IPS-18a (cell line): ENCODE data around the gene LGR6.
A peak's percentile ranks its signal among the peaks of the same experiment; 100 is the strongest.

Source experiments
- H3K27ac ChIP-seq: one replicate; pipeline ENCODE4 v1.5.1; 2013; ENCODE audit warnings: low read length
- H3K27me3 ChIP-seq: one replicate; pipeline ENCODE4 v1.6.1; 2013; ENCODE audit warnings: mild to moderate bottlenecking, low read length; ENCODE audit not compliant: control insufficient read depth, insufficient read depth
- H3K36me3 ChIP-seq: one replicate; pipeline ENCODE4 v1.6.1; 2013; ENCODE audit warnings: low read depth, low read length; ENCODE audit not compliant: control insufficient read depth
- H3K4me1 ChIP-seq: one replicate; pipeline ENCODE4 v1.6.1; 2013; ENCODE audit warnings: low read depth, low read length; ENCODE audit not compliant: control insufficient read depth
- H3K4me3 ChIP-seq: one replicate; pipeline ENCODE4 v1.5.1; 2013; ENCODE audit warnings: low read length
- H3K9ac ChIP-seq: one replicate; pipeline ENCODE4 v1.6.1; 2013; ENCODE audit warnings: mild to moderate bottlenecking, low read length, moderate library complexity
- H3K9me3 ChIP-seq: one replicate; pipeline ENCODE4 v1.6.1; 2013; ENCODE audit warnings: low read depth, low read length; ENCODE audit not compliant: control insufficient read depth

LGR6 gene

DNA sequence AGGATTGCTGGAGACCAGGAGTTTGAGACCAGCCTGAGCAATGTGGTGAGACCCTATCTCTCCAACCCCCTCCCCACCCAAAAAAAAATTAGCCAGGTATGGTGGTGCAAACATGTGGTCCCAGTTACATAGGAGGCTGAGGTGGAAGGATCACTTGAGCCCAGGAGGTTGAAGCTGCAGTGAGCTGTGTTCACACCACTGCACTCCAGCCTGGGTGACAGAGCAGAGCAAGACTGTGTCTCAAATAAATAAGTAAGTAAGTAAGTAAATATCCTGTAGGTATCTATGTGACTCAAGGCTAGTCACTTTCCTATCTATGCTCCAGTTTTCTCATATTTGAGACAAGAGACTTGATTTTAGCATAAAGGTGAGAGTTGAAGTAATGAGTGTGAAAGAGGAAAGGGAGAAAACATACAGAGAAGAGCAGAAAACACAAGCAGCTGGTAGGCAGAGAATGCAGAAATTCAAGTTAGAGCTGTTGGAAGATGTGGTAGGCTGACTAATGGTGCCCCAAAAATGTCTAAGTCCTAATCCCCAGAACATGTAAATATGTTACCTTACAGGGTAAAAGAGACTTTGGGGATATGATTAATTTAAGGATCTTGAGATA is 162.4 kb downstream of the LGR6 start:
- no peak overlapping the region for H3K27ac ChIP-seq
- H3K9ac ChIP-seq = no peak overlapping the region
- no peaks in the 10 kb centered on the region for H3K27me3 ChIP-seq
- no peak overlapping the region for H3K4me3 ChIP-seq
- no peaks in the 10 kb centered on the region for H3K36me3 ChIP-seq
- peaks cover 9% of the 10 kb centered on the region for H3K4me1 ChIP-seq
- peaks cover under 1% of the 10 kb centered on the region for H3K9me3 ChIP-seq

DNA sequence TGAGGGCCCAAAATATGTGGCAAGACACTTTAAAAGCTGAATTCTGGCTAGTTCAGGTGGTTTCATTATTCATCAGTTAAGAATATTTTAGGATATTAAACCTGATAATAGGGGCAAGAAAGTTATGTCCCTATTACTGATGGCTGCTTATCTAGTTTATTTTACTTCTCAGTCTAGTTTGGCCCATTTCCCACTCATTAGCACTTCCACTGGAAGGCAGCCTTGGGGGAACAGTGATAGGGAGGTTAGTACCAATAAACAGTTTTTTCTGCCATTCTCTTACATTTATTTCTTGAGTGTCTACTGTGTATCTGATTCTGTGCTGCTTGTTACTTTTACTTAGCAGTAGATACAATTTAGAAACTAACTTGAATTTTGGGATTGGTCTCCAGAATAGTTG is 163.9 kb downstream of the LGR6 start:
- Histone ChIP-seq H3K27me3 (no peaks in the 10 kb centered on the region), H3K9ac (no peak overlapping the region), H3K27ac (no peak overlapping the region), H3K36me3 (no peaks in the 10 kb centered on the region), H3K4me3 (no peak overlapping the region), H3K4me1 (peaks cover 23% of the 10 kb centered on the region), H3K9me3 (peaks cover 2% of the 10 kb centered on the region)

DNA sequence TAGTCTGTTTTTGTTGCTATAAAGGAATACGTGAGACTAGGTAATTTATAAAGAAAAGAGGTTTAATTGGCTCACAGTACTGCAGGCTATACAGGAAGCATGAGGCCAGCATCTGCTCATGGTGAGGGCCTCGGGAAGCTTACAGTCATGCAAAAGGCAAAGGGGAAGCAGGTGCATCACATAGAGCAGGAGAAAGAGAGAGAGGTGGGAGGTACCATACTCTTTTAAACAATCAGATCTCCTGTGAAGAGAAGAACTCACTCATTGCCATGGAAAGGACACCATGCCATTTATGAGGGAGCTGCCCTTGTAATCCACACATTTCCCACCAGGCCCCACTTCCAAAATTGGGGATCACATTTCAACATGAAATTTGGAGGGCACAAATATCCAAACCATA is 167.6 kb downstream of the LGR6 start:
- Histone ChIP-seq H3K4me3 (peak overlapping the region; percentile 42), H3K4me1 (peaks cover 39% of the 10 kb centered on the region), H3K27me3 (no peaks in the 10 kb centered on the region), H3K36me3 (no peaks in the 10 kb centered on the region), H3K9me3 (peaks cover 2% of the 10 kb centered on the region), H3K9ac (peak overlapping the region; percentile 9), H3K27ac (peak overlapping the region; percentile 64)

DNA sequence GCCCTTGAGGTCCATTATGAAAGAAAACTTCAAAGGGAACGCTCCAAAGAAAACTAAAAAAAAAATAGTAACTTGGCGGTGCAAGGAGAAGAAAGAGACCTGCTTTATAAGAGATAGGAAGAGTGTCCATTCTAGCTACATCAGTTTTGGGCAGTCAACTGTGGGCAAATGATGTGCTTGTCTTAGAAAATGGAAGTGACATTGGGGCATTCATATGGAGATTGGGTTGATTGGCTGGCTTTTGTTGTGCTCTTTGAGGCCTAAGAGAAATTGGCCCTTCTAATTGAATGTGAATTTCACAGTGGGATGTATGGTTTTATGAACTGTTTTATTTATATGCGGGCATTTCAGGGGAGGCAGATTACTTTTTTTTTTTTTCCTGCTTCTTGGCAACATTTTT is 168.1 kb downstream of the LGR6 start:
- Histone ChIP-seq H3K4me3 (peak overlapping the region; percentile 42), H3K9ac (peak overlapping the region; percentile 9), H3K27ac (peak overlapping the region; percentile 12), H3K9me3 (peaks cover 2% of the 10 kb centered on the region), H3K36me3 (no peaks in the 10 kb centered on the region), H3K27me3 (no peaks in the 10 kb centered on the region), H3K4me1 (peaks cover 39% of the 10 kb centered on the region)

DNA sequence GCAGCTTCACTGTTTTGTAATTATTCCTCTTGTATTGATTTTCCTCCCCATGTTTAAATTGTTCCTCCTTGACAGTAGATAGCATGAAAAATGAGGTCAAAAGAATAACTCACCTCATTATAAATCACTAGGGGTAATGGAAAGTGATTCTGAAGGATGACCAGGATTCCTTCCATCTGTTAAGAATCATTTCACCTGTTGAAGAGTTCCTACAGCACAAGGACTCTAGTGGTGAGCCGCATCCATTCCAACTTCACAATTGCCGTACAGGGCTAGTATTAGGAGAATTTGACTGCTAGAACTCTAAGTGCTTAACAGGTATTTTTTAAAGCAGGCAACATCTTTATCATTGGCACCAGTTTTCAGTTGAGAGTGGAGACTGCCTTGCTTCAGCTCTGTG is 168.6 kb downstream of the LGR6 start:
- H3K27me3 ChIP-seq = no peaks in the 10 kb centered on the region
- H3K27ac ChIP-seq = peak overlapping the region; percentile 12
- H3K36me3 ChIP-seq = no peaks in the 10 kb centered on the region
- peaks cover 39% of the 10 kb centered on the region for H3K4me1 ChIP-seq
- H3K9ac ChIP-seq = no peak overlapping the region
- H3K9me3 ChIP-seq = peaks cover 2% of the 10 kb centered on the region
- H3K4me3 ChIP-seq = peak overlapping the region; percentile 42

DNA sequence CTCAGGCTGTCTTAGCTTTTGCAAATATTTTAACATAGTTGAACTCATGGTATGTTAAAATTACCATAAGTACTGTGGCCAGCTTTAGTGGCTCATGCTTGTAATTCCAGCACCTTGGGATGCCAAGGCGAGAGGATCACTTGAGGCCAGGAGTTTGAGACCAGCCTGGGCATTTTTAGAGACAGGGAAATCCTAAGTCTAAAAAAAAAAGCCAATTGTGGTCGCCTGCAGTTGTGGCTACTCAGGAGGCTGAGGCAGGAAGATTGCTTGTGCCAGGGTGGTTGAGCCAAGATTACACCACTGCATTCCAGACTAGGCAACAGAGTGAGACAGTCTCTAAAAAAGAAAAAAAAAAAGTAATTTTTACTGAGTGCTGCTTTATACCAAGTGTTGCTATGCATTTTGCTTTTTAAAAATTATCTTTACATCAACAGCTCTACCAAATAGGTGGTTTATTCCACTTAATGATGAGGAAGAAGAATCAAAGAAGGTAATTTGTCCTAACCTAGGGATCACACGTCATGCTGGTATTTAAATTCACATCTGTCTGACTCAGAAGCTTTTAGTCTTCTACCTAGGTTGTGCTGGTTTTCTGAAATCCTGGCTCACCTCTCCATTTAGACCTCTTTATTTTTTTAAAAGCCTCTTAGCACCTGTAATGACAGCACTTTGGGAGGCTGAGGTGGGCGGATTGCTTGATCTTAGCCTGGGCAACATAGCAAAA is 171.7 kb downstream of the LGR6 start:
- H3K4me1 ChIP-seq = peaks cover 29% of the 10 kb centered on the region
- H3K27ac ChIP-seq = peak overlapping the region; percentile 31
- H3K36me3 ChIP-seq = no peaks in the 10 kb centered on the region
- H3K9me3 ChIP-seq = peaks cover 2% of the 10 kb centered on the region
- H3K27me3 ChIP-seq = no peaks in the 10 kb centered on the region
- H3K9ac ChIP-seq = no peak overlapping the region
- H3K4me3 ChIP-seq = no peak overlapping the region

DNA sequence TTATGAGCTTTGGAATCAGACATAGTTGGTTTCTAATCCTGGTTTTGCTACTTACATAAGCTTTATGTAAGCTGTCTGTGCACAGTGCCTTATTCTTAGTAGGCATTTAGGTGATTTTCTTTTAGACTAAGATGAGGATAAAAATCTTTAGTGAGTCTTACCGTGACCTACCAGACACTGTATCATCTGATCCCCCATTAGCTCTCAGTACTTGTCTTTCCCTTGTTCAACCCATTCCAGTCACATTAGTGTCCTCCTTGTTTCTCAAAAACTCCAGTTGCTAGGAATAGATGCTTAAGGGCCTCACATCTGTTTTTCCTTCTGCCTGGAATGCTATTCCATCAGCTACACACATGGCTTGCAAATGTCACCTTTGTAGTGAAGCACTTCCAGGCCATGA is 173.7 kb downstream of the LGR6 start:
- Histone ChIP-seq H3K9me3 (no peaks in the 10 kb centered on the region), H3K4me1 (peaks cover 17% of the 10 kb centered on the region), H3K36me3 (no peaks in the 10 kb centered on the region), H3K27me3 (no peaks in the 10 kb centered on the region), H3K9ac (no peak overlapping the region), H3K27ac (no peak overlapping the region), H3K4me3 (no peak overlapping the region)
